ENCODE results near the gene ZHX3. TPM values are rescaled to one million over a fixed set of nuclear protein-coding genes. Genes with fewer than 3 reads are reported as not detected.
A peak's percentile ranks its signal among the peaks of the same experiment; 100 is the strongest.

The ZHX3 gene
- total RNA-seq, 2 donors from 2014 or later: 6.9 to 9.6 TPM

GRCh38 chr20:41174373-41174772 is 143.2 kb downstream of the ZHX3 start:
- Mint-ChIP-seq H3K9me3 (no peaks in the 10 kb centered on the region), H3K27me3 (no peaks in the 10 kb centered on the region), H3K36me3 (ENCODE audit: low read depth) (peaks cover 92% of the 10 kb centered on the region), H3K4me3 (no peak overlapping the region), H3K27ac (peak overlapping the region; percentile 75), H3K4me1 (peaks cover 25% of the 10 kb centered on the region)
- ATAC-seq (replicated peaks): no peak

- Mint-ChIP-seq H3K36me3 (ENCODE audit: low read depth) (peaks cover 92% of the 10 kb centered on the region), H3K4me3 (no peak overlapping the region), H3K4me1 (peaks cover 25% of the 10 kb centered on the region), H3K9me3 (no peaks in the 10 kb centered on the region), H3K27me3 (no peaks in the 10 kb centered on the region), H3K27ac (peak overlapping the region; percentile 75)
- no peak for ATAC-seq (replicated peaks)
Measured at GRCh38 chr20:41173791-41174341, 143.7 kb downstream of the ZHX3 start.

GRCh38 chr20:41173161-41173721 is 144.3 kb downstream of the ZHX3 start:
- H3K27ac Mint-ChIP-seq: peak overlapping the region; percentile 75
- H3K4me3 Mint-ChIP-seq: no peak overlapping the region
- peaks cover 96% of the 10 kb centered on the region for H3K36me3 Mint-ChIP-seq (ENCODE audit: low read depth)
- peaks cover 25% of the 10 kb centered on the region for H3K4me1 Mint-ChIP-seq
- peak; percentile 70 for ATAC-seq (replicated peaks)
- H3K27me3 Mint-ChIP-seq: no peaks in the 10 kb centered on the region
- no peaks in the 10 kb centered on the region for H3K9me3 Mint-ChIP-seq

- Mint-ChIP-seq H3K36me3 (ENCODE audit: low read depth) (peaks cover 100% of the 10 kb centered on the region), H3K27ac (peak overlapping the region; percentile 75), H3K4me3 (no peak overlapping the region), H3K27me3 (no peaks in the 10 kb centered on the region), H3K4me1 (peaks cover 25% of the 10 kb centered on the region), H3K9me3 (no peaks in the 10 kb centered on the region)
- ATAC-seq (replicated peaks): peak; percentile 6
Measured at GRCh38 chr20:41172296-41173140, 145.0 kb downstream of the ZHX3 start.

GRCh38 chr20:41171736-41172295 is 145.7 kb downstream of the ZHX3 start:
- Mint-ChIP-seq H3K4me3 (no peak overlapping the region), H3K36me3 (ENCODE audit: low read depth) (peaks cover 100% of the 10 kb centered on the region), H3K27ac (peak overlapping the region; percentile 48), H3K9me3 (no peaks in the 10 kb centered on the region), H3K4me1 (peaks cover 32% of the 10 kb centered on the region), H3K27me3 (no peaks in the 10 kb centered on the region)
- ATAC-seq (replicated peaks): no peak

- peak overlapping the region; percentile 48 for H3K27ac Mint-ChIP-seq
- peaks cover 37% of the 10 kb centered on the region for H3K4me1 Mint-ChIP-seq
Measured at GRCh38 chr20:41170386-41171105, 147.0 kb downstream of the ZHX3 start.

GRCh38 chr20:41169791-41170351 is 147.7 kb downstream of the ZHX3 start:
- Mint-ChIP-seq H3K27ac (peak overlapping the region; percentile 48), H3K27me3 (no peaks in the 10 kb centered on the region), H3K9me3 (no peaks in the 10 kb centered on the region), H3K36me3 (ENCODE audit: low read depth) (peaks cover 100% of the 10 kb centered on the region), H3K4me1 (peaks cover 35% of the 10 kb centered on the region), H3K4me3 (no peak overlapping the region)
- ATAC-seq (replicated peaks): peak; percentile 46

More at GRCh38 chr20:41170386-41171105, 147.0 kb downstream of the ZHX3 start:
- peaks cover 100% of the 10 kb centered on the region for H3K36me3 Mint-ChIP-seq (ENCODE audit: low read depth)
- no peaks in the 10 kb centered on the region for H3K9me3 Mint-ChIP-seq
- no peak for ATAC-seq (replicated peaks)
- H3K27me3 Mint-ChIP-seq: no peaks in the 10 kb centered on the region
- no peak overlapping the region for H3K4me3 Mint-ChIP-seq

GRCh38 chr20:41169162-41169690 is 148.3 kb downstream of the ZHX3 start:
- Mint-ChIP-seq H3K27ac (peak overlapping the region; percentile 48), H3K27me3 (no peaks in the 10 kb centered on the region), H3K36me3 (ENCODE audit: low read depth) (peaks cover 100% of the 10 kb centered on the region), H3K9me3 (no peaks in the 10 kb centered on the region), H3K4me3 (no peak overlapping the region), H3K4me1 (peaks cover 33% of the 10 kb centered on the region)
- ATAC-seq (replicated peaks): no peak

GRCh38 chr20:41168281-41169161 is 149.0 kb downstream of the ZHX3 start:
- H3K36me3 Mint-ChIP-seq (ENCODE audit: low read depth): peaks cover 100% of the 10 kb centered on the region
- H3K9me3 Mint-ChIP-seq: no peaks in the 10 kb centered on the region
- H3K27ac Mint-ChIP-seq: peak overlapping the region; percentile 87
- H3K4me3 Mint-ChIP-seq: no peak overlapping the region
- no peak for ATAC-seq (replicated peaks)
- H3K4me1 Mint-ChIP-seq: peaks cover 41% of the 10 kb centered on the region
- H3K27me3 Mint-ChIP-seq: no peaks in the 10 kb centered on the region

- Mint-ChIP-seq H3K27ac (peak overlapping the region; percentile 87), H3K4me1 (peaks cover 42% of the 10 kb centered on the region), H3K27me3 (no peaks in the 10 kb centered on the region), H3K9me3 (no peaks in the 10 kb centered on the region), H3K36me3 (ENCODE audit: low read depth) (peaks cover 100% of the 10 kb centered on the region), H3K4me3 (peak overlapping the region; percentile 6)
- ATAC-seq (replicated peaks): peak; percentile 32
Measured at GRCh38 chr20:41167481-41168253, 149.9 kb downstream of the ZHX3 start.

- Mint-ChIP-seq H3K27ac (peak overlapping the region; percentile 87), H3K4me1 (peaks cover 42% of the 10 kb centered on the region), H3K27me3 (no peaks in the 10 kb centered on the region), H3K4me3 (peak overlapping the region; percentile 6), H3K9me3 (no peaks in the 10 kb centered on the region), H3K36me3 (ENCODE audit: low read depth) (peaks cover 100% of the 10 kb centered on the region)
- peak; percentile 16 for ATAC-seq (replicated peaks)
Measured at GRCh38 chr20:41167118-41167470, 150.4 kb downstream of the ZHX3 start.

- H3K36me3 Mint-ChIP-seq (ENCODE audit: low read depth): peaks cover 100% of the 10 kb centered on the region
- H3K9me3 Mint-ChIP-seq: no peaks in the 10 kb centered on the region
- no peak for ATAC-seq (replicated peaks)
- peaks cover 41% of the 10 kb centered on the region for H3K4me1 Mint-ChIP-seq
- peak overlapping the region; percentile 87 for H3K27ac Mint-ChIP-seq
- peak overlapping the region; percentile 6 for H3K4me3 Mint-ChIP-seq
- H3K27me3 Mint-ChIP-seq: no peaks in the 10 kb centered on the region
Measured at GRCh38 chr20:41166201-41167117, 151.1 kb downstream of the ZHX3 start.

Measured in activated T-helper 17 cell treated with anti-CD3 and anti-CD28 coated beads, Interleukin-2, amount 50 U/mL, for 72 hours (primary cell).